Neutrophil (primary cell): ENCODE measurements around the gene CNKSR2.
"Not testable (repeated sequence)": the region's sequence is repeated elsewhere in the genome, so short reads cannot be mapped to it uniquely, and the experiment has no call there.

ENCODE experiments used
- H3K27ac ChIP-seq: fragments of 200-600 bp; sonication (generic); 2 replicates; pipeline ENCODE4 v1.5.1; 2016; ENCODE audit warnings: mild to moderate bottlenecking, moderate library complexity
- H3K27me3 ChIP-seq: fragments of 200-600 bp; sonication (generic); 2 replicates; pipeline ENCODE4 v1.6.0; 2016; ENCODE audit warnings: mild to moderate bottlenecking
- H3K36me3 ChIP-seq: fragments of 200-600 bp; sonication (generic); 2 replicates; pipeline ENCODE4 v1.5.1; 2017
- H3K4me1 ChIP-seq, 2 experiments: fragments of 200-600 bp in 1 of 2; sonication (generic) in 1 of 2; 1 replicate in 1 of 2; 2 replicates in 1 of 2; pipeline versions ENCODE4 v1.5.1 to v1.6.1; 2013 to 2016; ENCODE audit warnings: low read depth in 1 of 2, low read length in 1 of 2, mild to moderate bottlenecking in 1 of 2, moderate library complexity in 1 of 2; ENCODE audit not compliant: control insufficient read depth in 1 of 2, insufficient read depth in 1 of 2
- H3K4me3 ChIP-seq, 2 experiments: fragments of 200-600 bp in 1 of 2; sonication (generic) in 1 of 2; 1 replicate in 1 of 2; 2 replicates in 1 of 2; pipeline ENCODE4 v1.5.1; 2013 to 2016; ENCODE audit warnings: low read depth in 1 of 2, low read length in 1 of 2, mild to moderate bottlenecking in 1 of 2, moderate library complexity in 1 of 2
- H3K9me3 ChIP-seq: fragments of 200-600 bp; sonication (generic); 2 replicates; pipeline ENCODE4 v1.5.1; 2016
- CTCF ChIP-seq: fragments of 200-600 bp; sonication (generic); IDR thresholded peaks from 2 replicates; pipeline ENCODE4 v1.5.1; 2016; ENCODE audit warnings: antibody characterized with exemption

The CNKSR2 gene

DNA sequence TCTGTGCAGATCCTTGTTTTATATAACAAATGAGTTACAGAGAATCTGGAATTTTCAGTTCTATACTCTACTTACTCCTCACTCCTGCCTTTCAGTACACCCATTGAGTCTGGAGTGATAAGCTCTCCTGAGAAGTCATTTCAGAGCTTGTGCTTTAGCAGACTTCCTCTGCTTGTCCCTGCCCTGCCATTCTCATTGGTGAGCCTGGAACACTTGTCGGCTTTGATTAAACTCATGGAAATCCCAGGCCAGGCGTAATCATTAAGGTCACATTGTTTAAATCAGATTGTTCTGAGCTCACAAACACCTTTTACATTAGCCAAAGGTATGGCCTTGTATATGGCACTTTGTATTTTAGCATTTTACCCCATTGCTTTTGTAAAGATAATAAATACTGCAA is 102.7 kb downstream of the CNKSR2 start:
- H3K27ac ChIP-seq = no peak overlapping the region
- H3K4me3 ChIP-seq = no peak overlapping the region
- no peaks in the 10 kb centered on the region for H3K27me3 ChIP-seq
- no peaks in the 10 kb centered on the region for H3K9me3 ChIP-seq
- TF ChIP-seq CTCF = no peak
- no peaks in the 10 kb centered on the region for H3K36me3 ChIP-seq
- H3K4me1 ChIP-seq = no peaks in the 10 kb centered on the region

DNA sequence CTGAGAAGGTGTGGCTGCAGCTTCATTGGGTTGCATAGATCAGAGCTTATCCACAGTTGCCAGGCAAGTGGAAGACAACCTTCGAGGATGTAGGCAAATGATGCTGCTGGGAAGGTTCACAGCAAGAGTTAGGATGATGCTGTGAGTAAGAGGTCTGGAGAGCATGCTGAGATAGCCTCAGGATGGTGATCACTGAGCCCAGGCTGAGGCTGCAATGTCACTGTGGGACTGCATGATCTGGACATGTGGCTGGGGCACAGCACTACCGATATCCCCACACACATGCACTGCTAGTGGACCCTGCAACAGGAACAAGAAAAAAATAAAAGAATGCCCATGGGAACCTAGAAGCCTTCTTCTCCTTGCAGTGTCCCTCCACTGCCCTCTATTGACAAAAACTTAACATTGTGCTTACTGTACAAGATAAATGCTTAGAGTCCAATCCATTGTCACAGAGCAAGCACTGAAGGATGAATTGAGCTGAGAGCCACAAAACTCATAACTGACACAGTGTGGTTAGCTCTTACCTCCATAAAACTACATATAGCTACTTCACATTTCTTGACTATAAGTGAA is 105.6 kb downstream of the CNKSR2 start:
- Histone ChIP-seq H3K27me3 (no peaks in the 10 kb centered on the region), H3K27ac (no peak overlapping the region), H3K4me3 (no peak overlapping the region), H3K4me1 (no peaks in the 10 kb centered on the region), H3K9me3 (no peaks in the 10 kb centered on the region), H3K36me3 (no peaks in the 10 kb centered on the region)
- no peak for TF ChIP-seq CTCF

DNA sequence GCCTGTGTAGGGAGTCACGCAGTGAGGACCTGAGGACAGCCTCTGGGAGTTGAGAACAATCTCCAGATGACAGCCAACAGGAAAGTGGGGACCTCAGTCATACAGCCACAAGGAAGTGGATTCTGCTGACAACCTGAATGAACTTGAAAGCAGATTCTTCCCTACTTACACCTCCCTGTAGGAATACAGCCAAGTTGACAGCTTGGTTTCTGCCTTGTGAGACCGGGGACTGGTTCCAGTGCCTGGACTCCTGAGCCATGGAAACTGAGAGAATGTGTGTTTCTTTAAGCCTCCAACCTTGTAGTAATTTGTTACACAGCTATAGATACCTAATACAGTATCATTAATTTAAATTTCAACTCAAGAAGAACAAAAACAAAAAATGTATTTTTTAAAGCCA is 107.5 kb downstream of the CNKSR2 start:
- H3K27ac ChIP-seq = no peak overlapping the region
- H3K4me1 ChIP-seq = no peaks in the 10 kb centered on the region
- no peak overlapping the region for H3K4me3 ChIP-seq
- no peaks in the 10 kb centered on the region for H3K36me3 ChIP-seq
- no peaks in the 10 kb centered on the region for H3K27me3 ChIP-seq
- H3K9me3 ChIP-seq = no peaks in the 10 kb centered on the region
- TF ChIP-seq CTCF = no peak

- H3K9me3 ChIP-seq, H3K4me1 ChIP-seq, H3K4me3 ChIP-seq, H3K27me3 ChIP-seq, H3K27ac ChIP-seq, H3K36me3 ChIP-seq: not testable (repeated sequence)
Measured at GRCh38 chrX:21484051-21484450, 109.8 kb downstream of the CNKSR2 start.

DNA sequence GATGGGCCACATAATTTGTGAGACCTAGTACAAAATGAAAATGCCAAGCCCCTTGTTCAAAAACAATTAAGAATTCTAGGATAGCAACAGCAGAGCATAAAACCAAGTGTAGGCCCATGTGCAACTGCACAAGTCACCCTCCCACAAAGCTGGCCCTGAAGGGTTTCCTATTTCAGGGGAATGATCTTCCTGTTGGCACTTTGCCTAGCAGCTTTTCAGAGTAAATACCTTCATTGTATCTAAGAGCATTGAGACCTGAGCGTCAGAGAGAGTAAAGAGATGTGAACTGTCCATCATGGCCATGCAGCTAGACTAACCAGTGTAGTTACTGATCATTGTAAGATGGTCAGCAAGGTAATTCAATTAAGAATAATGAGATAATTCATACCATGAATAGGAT is 113.6 kb downstream of the CNKSR2 start:
- no peaks in the 10 kb centered on the region for H3K36me3 ChIP-seq
- TF ChIP-seq CTCF = no peak
- H3K9me3 ChIP-seq = no peaks in the 10 kb centered on the region
- H3K27me3 ChIP-seq = no peaks in the 10 kb centered on the region
- no peaks in the 10 kb centered on the region for H3K4me1 ChIP-seq
- H3K4me3 ChIP-seq = no peak overlapping the region
- no peak overlapping the region for H3K27ac ChIP-seq

GRCh38 chrX:21490341-21490740 is 116.1 kb downstream of the CNKSR2 start:
- no peak overlapping the region for H3K27ac ChIP-seq
- H3K36me3 ChIP-seq = no peaks in the 10 kb centered on the region
- no peaks in the 10 kb centered on the region for H3K4me1 ChIP-seq
- H3K27me3 ChIP-seq = no peaks in the 10 kb centered on the region
- no peak overlapping the region for H3K4me3 ChIP-seq
- no peaks in the 10 kb centered on the region for H3K9me3 ChIP-seq
- TF ChIP-seq CTCF = no peak
